Measurements from ENCODE around the gene DRAM1. TPM values are rescaled to one million over a fixed set of nuclear protein-coding genes. Genes with fewer than 3 reads are reported as not detected.

DRAM1 gene
- total RNA-seq, 1 experiment from 2014 or later = 6.5 TPM

DNA sequence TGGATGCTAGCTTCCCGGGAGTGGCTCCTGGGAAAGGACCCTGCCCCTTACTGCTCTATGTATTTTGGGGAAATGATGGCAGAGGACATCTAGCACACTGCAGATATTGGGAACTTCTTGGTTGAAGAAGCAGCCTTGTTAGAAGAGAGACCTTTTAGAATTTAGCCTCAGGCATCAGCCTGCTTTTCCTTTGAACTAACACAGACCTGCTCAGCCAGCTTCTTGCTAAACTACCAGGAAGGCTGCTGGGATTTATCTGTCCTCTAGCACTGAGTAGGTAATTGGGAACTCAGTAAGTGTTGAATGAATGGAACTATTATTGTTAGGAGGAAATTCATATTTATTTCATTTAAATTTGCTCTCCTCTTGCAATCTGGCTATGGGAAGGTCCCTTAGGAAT lies 77.3 kb downstream of the DRAM1 start:
- Histone ChIP-seq H2BK5ac (ENCODE audit: insufficient read length, low read length) (no peak overlapping the region), H4K8ac (replicated peaks; ENCODE audit: insufficient read length, low read depth, low read length) (no peak overlapping the region), H3K9me3 (ENCODE audit: control insufficient read depth, low read depth, low read length) (no peaks in the 10 kb centered on the region), H3K56ac (ENCODE audit: insufficient read length, low read depth, low read length) (no peak overlapping the region), H2AFZ (ENCODE audit: low read length) (no peak overlapping the region), H3K4ac (ENCODE audit: low read depth, low read length) (no peak overlapping the region), H3K79me2 (ENCODE audit: insufficient read depth, low read length) (no peaks in the 10 kb centered on the region), H2AK5ac (ENCODE audit: insufficient read length, low read length) (no peak overlapping the region), H3T11ph (ENCODE audit: low read length) (no peak overlapping the region), H4K20me1 (ENCODE audit: control insufficient read depth, insufficient read depth, insufficient read length) (no peaks in the 10 kb centered on the region), H3K18ac (ENCODE audit: insufficient read length, low read depth, low read length) (no peak overlapping the region), H2BK15ac (ENCODE audit: low read depth, low read length) (no peak overlapping the region), H4K5ac (ENCODE audit: insufficient read length, low read depth, low read length) (no peak overlapping the region), H3K4me1 (ENCODE audit: insufficient read depth, low read length) (no peaks in the 10 kb centered on the region), H3K4me2 (ENCODE audit: insufficient read depth, insufficient read length, low read length) (no peak overlapping the region), H3K79me1 (ENCODE audit: insufficient read depth, low read depth, low read length, poor library complexity, severe bottlenecking) (no peaks in the 10 kb centered on the region), H3K27ac (ENCODE audit: insufficient read length, low read depth, low read length) (no peak overlapping the region), H2BK120ac (ENCODE audit: low read depth, low read length, poor library complexity, severe bottlenecking) (no peak overlapping the region), H3K23me2 (ENCODE audit: insufficient read length, low read depth, low read length, poor library complexity, severe bottlenecking) (no peaks in the 10 kb centered on the region), H2BK12ac (ENCODE audit: insufficient read length, low read depth, low read length) (no peak overlapping the region), H4K91ac (ENCODE audit: insufficient read length, low read depth, low read length) (no peak overlapping the region), H3K27me3 (ENCODE audit: insufficient read depth, low read length) (no peaks in the 10 kb centered on the region), H2BK20ac (ENCODE audit: low read depth, low read length, poor library complexity, severe bottlenecking) (no peak overlapping the region), H3K14ac (ENCODE audit: insufficient read depth, low read length) (no peak overlapping the region), H3K23ac (ENCODE audit: insufficient read length, low read depth, low read length) (no peak overlapping the region), H3K9ac (ENCODE audit: extremely low read depth, insufficient read length, low read length) (no peak overlapping the region)
- H3K27me3 Mint-ChIP-seq (ENCODE audit: low read depth) = no peaks in the 10 kb centered on the region
- no peak for DNase-seq
- H3K27ac Mint-ChIP-seq = no peak overlapping the region
- no peaks in the 10 kb centered on the region for H3K4me1 Mint-ChIP-seq
- H3K36me3 Mint-ChIP-seq (ENCODE audit: insufficient read depth in 1 of 3, low read depth in 3 of 3) = peaks cover 0 to 2% (median under 1%) of the 10 kb centered on the region in 3 experiments; a peak in 2 of 7 replicates
- TF ChIP-seq, protein P1, sequence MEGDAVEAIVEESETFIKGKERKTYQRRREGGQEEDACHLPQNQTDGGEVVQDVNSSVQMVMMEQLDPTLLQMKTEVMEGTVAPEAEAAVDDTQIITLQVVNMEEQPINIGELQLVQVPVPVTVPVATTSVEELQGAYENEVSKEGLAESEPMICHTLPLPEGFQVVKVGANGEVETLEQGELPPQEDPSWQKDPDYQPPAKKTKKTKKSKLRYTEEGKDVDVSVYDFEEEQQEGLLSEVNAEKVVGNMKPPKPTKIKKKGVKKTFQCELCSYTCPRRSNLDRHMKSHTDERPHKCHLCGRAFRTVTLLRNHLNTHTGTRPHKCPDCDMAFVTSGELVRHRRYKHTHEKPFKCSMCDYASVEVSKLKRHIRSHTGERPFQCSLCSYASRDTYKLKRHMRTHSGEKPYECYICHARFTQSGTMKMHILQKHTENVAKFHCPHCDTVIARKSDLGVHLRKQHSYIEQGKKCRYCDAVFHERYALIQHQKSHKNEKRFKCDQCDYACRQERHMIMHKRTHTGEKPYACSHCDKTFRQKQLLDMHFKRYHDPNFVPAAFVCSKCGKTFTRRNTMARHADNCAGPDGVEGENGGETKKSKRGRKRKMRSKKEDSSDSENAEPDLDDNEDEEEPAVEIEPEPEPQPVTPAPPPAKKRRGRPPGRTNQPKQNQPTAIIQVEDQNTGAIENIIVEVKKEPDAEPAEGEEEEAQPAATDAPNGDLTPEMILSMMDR (conservative IDR thresholded peaks at IDR 0.05) = no peak
- H3K9me3 Mint-ChIP-seq = peaks cover 7 to 9% of the 10 kb centered on the region in 2 experiments
- WGBS (ENCODE audit: extremely low coverage, insufficient read length, low lambda C conversion rate) = no CpG with 5 or more reads among the region's 1 CpG
- H3K4me3 Mint-ChIP-seq = no peak overlapping the region
